ENCODE data around the gene TMEM120B. TPM values are rescaled to one million over a fixed set of nuclear protein-coding genes. Genes with fewer than 3 reads are reported as not detected.

TMEM120B gene
- polyA plus RNA-seq, 1 donor from 2014 or later: 9.8 TPM

DNA sequence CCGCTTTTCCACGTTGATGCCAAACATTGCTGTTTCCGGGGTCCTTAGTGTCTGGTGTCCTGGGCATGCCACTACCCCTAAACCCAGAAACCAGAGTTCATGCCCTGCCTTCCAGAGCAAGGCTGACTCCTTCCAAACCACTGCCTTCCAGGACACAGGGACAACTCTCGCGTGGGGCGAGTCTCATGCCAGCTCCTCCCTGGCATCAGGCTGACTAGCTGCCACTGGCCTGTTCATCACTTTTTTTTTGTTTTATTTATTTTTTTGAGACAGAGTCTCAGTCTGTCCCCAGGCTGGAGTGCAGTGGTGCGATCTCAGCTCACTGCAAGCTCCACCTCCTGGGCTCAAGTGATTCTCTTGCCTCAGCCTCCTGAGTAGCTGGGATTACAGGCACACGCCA, 96.1 kb downstream of the TMEM120B start:
- peaks cover 91% of the 10 kb centered on the region for H3K79me2 ChIP-seq (replicated peaks; ENCODE audit: insufficient read depth, low read length)
- no peak overlapping the region for H3K9ac ChIP-seq (ENCODE audit: low read length)
- no peak for TF ChIP-seq POLR2AphosphoS5 (IDR thresholded peaks at IDR 0.05)
- no peak for TF ChIP-seq TAF1 (IDR thresholded peaks at IDR 0.05; ENCODE audit: low read depth)
- TF ChIP-seq EZH2 (IDR thresholded peaks at IDR 0.05; ENCODE audit: borderline replicate concordance, insufficient read depth, low read length, poor library complexity, severe bottlenecking): no peak
- TF ChIP-seq, protein P1, sequence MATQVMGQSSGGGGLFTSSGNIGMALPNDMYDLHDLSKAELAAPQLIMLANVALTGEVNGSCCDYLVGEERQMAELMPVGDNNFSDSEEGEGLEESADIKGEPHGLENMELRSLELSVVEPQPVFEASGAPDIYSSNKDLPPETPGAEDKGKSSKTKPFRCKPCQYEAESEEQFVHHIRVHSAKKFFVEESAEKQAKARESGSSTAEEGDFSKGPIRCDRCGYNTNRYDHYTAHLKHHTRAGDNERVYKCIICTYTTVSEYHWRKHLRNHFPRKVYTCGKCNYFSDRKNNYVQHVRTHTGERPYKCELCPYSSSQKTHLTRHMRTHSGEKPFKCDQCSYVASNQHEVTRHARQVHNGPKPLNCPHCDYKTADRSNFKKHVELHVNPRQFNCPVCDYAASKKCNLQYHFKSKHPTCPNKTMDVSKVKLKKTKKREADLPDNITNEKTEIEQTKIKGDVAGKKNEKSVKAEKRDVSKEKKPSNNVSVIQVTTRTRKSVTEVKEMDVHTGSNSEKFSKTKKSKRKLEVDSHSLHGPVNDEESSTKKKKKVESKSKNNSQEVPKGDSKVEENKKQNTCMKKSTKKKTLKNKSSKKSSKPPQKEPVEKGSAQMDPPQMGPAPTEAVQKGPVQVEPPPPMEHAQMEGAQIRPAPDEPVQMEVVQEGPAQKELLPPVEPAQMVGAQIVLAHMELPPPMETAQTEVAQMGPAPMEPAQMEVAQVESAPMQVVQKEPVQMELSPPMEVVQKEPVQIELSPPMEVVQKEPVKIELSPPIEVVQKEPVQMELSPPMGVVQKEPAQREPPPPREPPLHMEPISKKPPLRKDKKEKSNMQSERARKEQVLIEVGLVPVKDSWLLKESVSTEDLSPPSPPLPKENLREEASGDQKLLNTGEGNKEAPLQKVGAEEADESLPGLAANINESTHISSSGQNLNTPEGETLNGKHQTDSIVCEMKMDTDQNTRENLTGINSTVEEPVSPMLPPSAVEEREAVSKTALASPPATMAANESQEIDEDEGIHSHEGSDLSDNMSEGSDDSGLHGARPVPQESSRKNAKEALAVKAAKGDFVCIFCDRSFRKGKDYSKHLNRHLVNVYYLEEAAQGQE (IDR thresholded peaks at IDR 0.05; ENCODE audit: borderline replicate concordance): no peak
- TF ChIP-seq MXI1 (conservative IDR thresholded peaks at IDR 0.05; ENCODE audit: poor library complexity, severe bottlenecking): no peak
- no peak for TF ChIP-seq SMC3 (conservative IDR thresholded peaks at IDR 0.05; ENCODE audit: poor library complexity)
- TF ChIP-seq, protein P2, sequence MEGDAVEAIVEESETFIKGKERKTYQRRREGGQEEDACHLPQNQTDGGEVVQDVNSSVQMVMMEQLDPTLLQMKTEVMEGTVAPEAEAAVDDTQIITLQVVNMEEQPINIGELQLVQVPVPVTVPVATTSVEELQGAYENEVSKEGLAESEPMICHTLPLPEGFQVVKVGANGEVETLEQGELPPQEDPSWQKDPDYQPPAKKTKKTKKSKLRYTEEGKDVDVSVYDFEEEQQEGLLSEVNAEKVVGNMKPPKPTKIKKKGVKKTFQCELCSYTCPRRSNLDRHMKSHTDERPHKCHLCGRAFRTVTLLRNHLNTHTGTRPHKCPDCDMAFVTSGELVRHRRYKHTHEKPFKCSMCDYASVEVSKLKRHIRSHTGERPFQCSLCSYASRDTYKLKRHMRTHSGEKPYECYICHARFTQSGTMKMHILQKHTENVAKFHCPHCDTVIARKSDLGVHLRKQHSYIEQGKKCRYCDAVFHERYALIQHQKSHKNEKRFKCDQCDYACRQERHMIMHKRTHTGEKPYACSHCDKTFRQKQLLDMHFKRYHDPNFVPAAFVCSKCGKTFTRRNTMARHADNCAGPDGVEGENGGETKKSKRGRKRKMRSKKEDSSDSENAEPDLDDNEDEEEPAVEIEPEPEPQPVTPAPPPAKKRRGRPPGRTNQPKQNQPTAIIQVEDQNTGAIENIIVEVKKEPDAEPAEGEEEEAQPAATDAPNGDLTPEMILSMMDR (IDR thresholded peaks at IDR 0.05; ENCODE audit: poor library complexity, severe bottlenecking): no peak
- TF ChIP-seq EP300 (conservative IDR thresholded peaks at IDR 0.05; ENCODE audit: poor library complexity, severe bottlenecking): no peak
- no peak for TF ChIP-seq RAD21 (conservative IDR thresholded peaks at IDR 0.05)
- H4K20me1 ChIP-seq (ENCODE audit: insufficient read depth): peaks cover 46% of the 10 kb centered on the region
- H3K9me2 ChIP-seq (ENCODE audit: insufficient read depth, low read length): no peaks in the 10 kb centered on the region
- H3K27ac ChIP-seq (ENCODE audit: low read length): no peak overlapping the region
- no peaks in the 10 kb centered on the region for H3F3A ChIP-seq (ENCODE audit: insufficient read depth, low read length, poor library complexity, severe bottlenecking)
- no peaks in the 10 kb centered on the region for H3K27me3 ChIP-seq (ENCODE audit: insufficient read depth, low read depth, low read length)
- H3K4me3 ChIP-seq (ENCODE audit: low read length): no peak overlapping the region
- H3K9me3 ChIP-seq (ENCODE audit: low read length): no peaks in the 10 kb centered on the region
- H3K36me3 ChIP-seq (ENCODE audit: insufficient read depth, low read length): no peaks in the 10 kb centered on the region
- no peak overlapping the region for H2AFZ ChIP-seq (ENCODE audit: low read depth, low read length)
- H3K4me2 ChIP-seq (ENCODE audit: low read length): no peak overlapping the region

- Histone ChIP-seq H3K79me2 (replicated peaks; ENCODE audit: insufficient read depth, low read length) (peaks cover 91% of the 10 kb centered on the region), H3K9ac (ENCODE audit: low read length) (no peak overlapping the region), H3K27me3 (ENCODE audit: insufficient read depth, low read depth, low read length) (no peaks in the 10 kb centered on the region), H4K20me1 (ENCODE audit: insufficient read depth) (peaks cover 46% of the 10 kb centered on the region), H3K4me2 (ENCODE audit: low read length) (no peak overlapping the region), H2AFZ (ENCODE audit: low read depth, low read length) (no peak overlapping the region), H3K4me3 (ENCODE audit: low read length) (no peak overlapping the region), H3K9me2 (ENCODE audit: insufficient read depth, low read length) (no peaks in the 10 kb centered on the region), H3K27ac (ENCODE audit: low read length) (no peak overlapping the region), H3K9me3 (ENCODE audit: low read length) (no peaks in the 10 kb centered on the region), H3K36me3 (ENCODE audit: insufficient read depth, low read length) (no peaks in the 10 kb centered on the region), H3F3A (ENCODE audit: insufficient read depth, low read length, poor library complexity, severe bottlenecking) (no peaks in the 10 kb centered on the region)
- TF ChIP-seq, protein P1 (IDR thresholded peaks at IDR 0.05; ENCODE audit: borderline replicate concordance): no peak
- TF ChIP-seq EZH2 (IDR thresholded peaks at IDR 0.05; ENCODE audit: borderline replicate concordance, insufficient read depth, low read length, poor library complexity, severe bottlenecking) (no peak), SMC3 (conservative IDR thresholded peaks at IDR 0.05; ENCODE audit: poor library complexity) (no peak), MXI1 (conservative IDR thresholded peaks at IDR 0.05; ENCODE audit: poor library complexity, severe bottlenecking) (no peak), EP300 (conservative IDR thresholded peaks at IDR 0.05; ENCODE audit: poor library complexity, severe bottlenecking) (no peak), RAD21 (conservative IDR thresholded peaks at IDR 0.05) (no peak), TAF1 (IDR thresholded peaks at IDR 0.05; ENCODE audit: low read depth) (no peak), POLR2AphosphoS5 (IDR thresholded peaks at IDR 0.05) (no peak)
- TF ChIP-seq, protein P2 (IDR thresholded peaks at IDR 0.05; ENCODE audit: poor library complexity, severe bottlenecking): no peak
Observed at GRCh38 chr12:121809712-121810116, 97.2 kb downstream of the TMEM120B start.
